Activated effector memory CD4-positive, alpha-beta T cell treated with Interleukin-2 at 50 U/mL for 16 hours (primary cell): ENCODE measurements around the gene LMTK3.

Experiments used
- DNase-seq: peaks from one replicate; pipeline ENCODE4 v3.0.0-alpha.2; 2020

Gene LMTK3

GRCh38 chr19:48484931-48485612, 26.6 kb downstream of the LMTK3 start:
- no peak for DNase-seq

- no peak for DNase-seq
These were observed 27.3 kb downstream of the LMTK3 start for GRCh38 chr19:48484247-48484893.

GRCh38 chr19:48483301-48483700, 28.3 kb downstream of the LMTK3 start:
- DNase-seq, result no peak

- DNase-seq, result no peak
These were observed 29.6 kb downstream of the LMTK3 start for GRCh38 chr19:48481846-48482639.

GRCh38 chr19:48480558-48481500, 30.8 kb downstream of the LMTK3 start:
- DNase-seq, result peak; percentile 53

- DNase-seq, result peak; percentile 11
These were observed 31.5 kb downstream of the LMTK3 start for GRCh38 chr19:48480183-48480557.

GRCh38 chr19:48479686-48480085, 31.9 kb downstream of the LMTK3 start:
- no peak for DNase-seq

- DNase-seq, result no peak
These were observed 33.0 kb downstream of the LMTK3 start for GRCh38 chr19:48478339-48479256.

GRCh38 chr19:48477698-48478338, 33.8 kb downstream of the LMTK3 start:
- DNase-seq, result no peak

GRCh38 chr19:48477067-48477685, 34.5 kb downstream of the LMTK3 start:
- DNase-seq, result no peak

GRCh38 chr19:48476176-48476575, 35.5 kb downstream of the LMTK3 start:
- no peak for DNase-seq

GRCh38 chr19:48475369-48476068, 36.1 kb downstream of the LMTK3 start:
- no peak for DNase-seq

GRCh38 chr19:48474084-48474592, 37.5 kb downstream of the LMTK3 start:
- no peak for DNase-seq

- no peak for DNase-seq
These were observed 38.3 kb downstream of the LMTK3 start for GRCh38 chr19:48473161-48473966.

GRCh38 chr19:48471836-48472235, 39.8 kb downstream of the LMTK3 start:
- DNase-seq, result no peak

GRCh38 chr19:48470856-48471255, 40.8 kb downstream of the LMTK3 start:
- DNase-seq, result no peak

GRCh38 chr19:48469934-48470680, 41.5 kb downstream of the LMTK3 start:
- DNase-seq, result no peak

- DNase-seq, result peak; percentile 64
These were observed 42.2 kb downstream of the LMTK3 start, which contains the start of gene CYTH2 for GRCh38 chr19:48469289-48469881. Gene CYTH2 (plus strand): TSS chr19:48469369. CDS start chr19:48469508, 139 bp downstream.
